ENCODE data around the gene NLGN1.

Gene NLGN1

DNA sequence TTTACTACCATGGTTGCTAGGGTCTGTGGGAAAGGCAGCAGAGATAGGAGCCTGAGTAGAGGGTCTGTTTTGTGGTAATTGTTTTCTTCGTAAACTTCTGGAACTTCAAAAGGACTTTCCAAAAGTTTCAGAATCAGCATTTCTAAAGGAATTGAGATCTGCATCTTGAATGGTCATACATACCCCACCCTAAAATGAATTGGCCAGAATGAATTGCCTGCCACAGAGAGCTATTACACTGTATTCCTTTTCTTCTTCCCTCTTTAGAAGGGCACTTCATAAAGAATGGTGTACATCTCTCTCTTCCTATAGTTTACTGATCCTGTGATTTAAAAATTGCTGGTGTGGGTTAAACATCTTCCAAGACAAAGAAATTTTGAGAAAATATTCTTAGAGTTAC lies 525.7 kb downstream of the NLGN1 start:
- no peak for DNase-seq

DNA sequence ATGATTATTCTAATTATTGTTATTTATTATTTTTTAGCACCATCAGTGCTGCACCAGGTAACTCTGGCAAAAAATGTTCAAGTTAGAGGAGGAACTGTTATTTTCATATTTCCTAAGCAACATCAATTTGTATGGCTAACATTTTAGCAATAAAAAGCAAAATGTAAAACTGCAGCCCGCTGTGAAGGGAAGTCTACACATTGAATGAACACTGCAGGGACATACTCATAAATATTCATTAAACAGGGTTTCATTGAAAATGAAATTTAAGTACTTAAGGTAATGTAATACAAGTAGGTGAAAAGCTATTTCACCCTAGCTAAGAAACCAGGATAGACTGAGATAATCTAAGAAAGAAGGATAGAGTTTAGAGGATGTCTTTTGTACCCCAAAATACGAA lies 532.7 kb downstream of the NLGN1 start:
- no peak for DNase-seq

DNA sequence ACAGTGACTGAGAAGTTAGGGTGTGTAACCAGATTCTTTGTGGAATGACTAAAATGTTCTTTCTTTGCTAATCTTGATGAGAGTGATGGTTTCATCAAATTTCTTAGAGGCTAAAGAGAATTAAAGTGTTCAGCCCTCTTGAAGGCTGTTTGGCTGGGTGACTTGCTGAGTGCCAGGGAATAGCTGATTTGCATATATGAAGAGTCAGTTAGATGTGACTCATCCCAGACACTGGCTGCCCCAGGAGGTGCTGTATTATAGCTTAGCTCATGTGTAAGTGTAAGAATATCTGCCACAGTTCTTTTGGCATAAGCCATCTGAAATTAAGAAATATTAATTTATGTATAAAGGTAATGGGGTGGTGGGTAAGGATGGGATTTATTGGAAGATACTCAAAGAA lies 535.1 kb downstream of the NLGN1 start:
- DNase-seq, result peak; percentile 62

DNA sequence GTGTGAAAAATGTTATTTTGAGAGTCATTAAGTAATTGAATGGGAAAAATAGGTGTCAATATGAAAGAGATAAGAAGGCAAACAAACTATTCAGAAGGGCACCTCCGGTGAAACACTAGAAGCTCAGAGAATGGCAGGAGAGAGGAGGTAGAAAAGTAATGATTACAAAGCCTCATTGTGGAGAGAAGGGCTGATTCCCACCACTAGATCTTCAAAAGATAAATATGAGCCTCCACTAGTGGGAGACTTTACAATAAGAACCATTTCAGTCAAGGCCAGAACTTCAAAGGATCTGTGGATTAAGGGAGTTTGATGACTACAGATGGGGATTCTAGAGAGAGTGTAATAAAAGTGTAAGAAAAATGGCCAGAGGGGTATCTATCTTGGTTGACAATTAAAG lies 535.6 kb downstream of the NLGN1 start:
- no peak for DNase-seq

DNA sequence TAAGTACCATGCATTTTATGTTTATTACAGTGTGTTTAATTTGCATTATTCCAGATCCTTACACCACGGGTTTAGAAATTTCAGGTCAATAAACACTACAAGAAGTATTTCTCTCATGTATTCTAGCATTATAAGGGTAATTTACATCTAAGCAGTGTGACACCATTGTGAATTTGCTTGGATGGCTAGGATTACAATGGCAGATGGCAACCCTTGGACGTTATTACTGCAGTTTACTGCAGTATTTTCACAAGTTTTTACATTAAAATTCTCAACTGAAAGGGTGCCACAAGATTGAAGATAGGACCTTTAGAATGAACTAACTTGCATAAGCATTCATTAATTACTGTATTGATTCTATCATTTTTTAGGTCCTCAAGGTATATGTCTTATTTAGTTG lies 538.8 kb downstream of the NLGN1 start:
- no peak for DNase-seq

DNA sequence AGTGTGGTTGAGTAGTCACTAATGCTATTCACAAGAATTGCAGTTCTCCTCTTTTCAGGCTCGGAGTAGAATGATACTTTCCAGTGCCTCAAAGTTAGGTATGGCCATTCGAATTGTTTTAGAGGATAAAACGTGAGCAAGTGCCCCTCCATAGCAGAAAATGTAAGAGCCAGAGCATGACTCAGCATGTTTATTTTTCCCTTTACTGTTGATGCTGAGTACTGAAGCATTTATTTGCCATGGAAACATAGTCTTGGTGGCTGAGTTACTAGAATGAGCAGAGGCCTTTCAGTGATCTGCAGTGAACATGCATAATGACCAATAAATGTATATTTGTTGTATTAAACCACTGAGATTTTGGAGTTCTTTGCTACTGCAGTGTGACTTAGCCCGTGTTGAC lies 540.6 kb downstream of the NLGN1 start:
- peak; percentile 12 for DNase-seq

DNA sequence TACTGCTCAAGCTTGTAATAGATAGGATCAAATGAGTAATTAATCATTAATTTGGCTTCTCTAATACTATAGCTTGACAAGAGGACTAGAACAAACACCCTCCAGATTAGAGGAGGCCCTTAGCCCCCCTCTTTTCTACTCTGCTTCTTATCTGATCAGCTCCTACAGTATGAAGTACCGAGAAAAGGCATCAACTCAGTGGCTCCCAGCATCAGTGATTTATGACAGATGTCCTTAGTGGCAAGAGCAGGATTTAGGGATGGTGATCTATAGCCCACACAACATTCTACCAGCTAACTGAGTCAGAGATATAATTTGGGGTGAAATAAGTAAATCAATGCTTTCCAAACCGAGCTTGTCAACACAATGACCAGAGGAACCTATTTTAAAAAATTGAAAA lies 541.1 kb downstream of the NLGN1 start:
- no peak for DNase-seq

DNA sequence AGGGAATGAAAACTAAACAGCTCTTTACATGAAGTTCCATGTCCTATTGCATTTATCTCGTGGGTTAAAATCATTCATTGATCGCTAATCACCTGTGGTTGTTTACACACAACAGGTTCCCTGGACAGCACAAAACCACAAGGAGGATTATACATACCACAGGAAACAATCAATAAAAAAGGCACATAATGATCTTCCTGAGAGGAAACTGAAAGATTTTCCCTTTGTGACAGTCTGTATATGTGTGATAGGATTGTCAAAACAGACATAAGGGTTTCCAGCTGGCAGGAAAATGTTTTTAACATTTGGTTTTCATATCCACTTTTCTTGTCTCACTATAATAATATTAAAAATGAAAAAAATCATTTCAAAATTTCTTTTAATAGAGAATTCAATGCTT lies 541.8 kb downstream of the NLGN1 start:
- DNase-seq, result no peak

DNA sequence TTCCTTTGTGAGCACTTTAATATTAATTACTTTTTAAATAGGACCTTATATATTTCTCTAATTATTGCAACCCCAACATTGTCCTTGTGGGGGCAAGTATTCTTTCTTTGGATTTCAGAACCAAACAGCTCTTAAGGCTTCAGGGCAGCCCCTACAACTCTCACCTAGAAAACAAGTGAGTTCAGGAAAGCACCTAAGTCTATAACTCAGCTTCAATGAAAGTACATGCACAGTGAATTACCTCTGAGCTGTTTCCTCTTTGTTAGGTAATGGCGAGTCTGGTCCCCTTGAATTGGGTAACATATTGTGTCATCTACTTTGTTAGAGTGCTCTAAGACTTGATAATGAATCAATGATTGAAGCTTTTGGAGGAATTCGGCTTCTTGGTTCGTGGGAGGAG lies 545.7 kb downstream of the NLGN1 start:
- DNase-seq, result no peak

DNA sequence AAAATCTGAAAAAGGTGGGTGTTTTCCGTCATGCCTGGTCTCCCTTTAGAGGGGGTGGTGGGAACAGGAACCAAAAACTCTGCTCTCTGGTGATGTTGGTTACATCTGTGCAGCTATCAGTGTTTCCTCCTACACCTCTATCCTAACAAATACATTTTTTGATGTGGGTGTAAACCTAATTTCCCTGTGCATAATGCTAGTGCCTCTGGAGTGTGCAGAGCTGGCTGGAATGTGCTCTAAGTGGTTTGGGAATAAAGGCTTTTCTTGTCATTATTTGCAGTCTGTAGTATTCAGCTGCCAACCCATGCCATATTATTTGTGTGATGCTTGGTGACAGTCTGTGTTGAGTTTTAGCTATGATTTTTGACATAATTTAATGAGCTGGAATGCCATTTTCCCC lies 547.6 kb downstream of the NLGN1 start:
- DNase-seq, result no peak

DNA sequence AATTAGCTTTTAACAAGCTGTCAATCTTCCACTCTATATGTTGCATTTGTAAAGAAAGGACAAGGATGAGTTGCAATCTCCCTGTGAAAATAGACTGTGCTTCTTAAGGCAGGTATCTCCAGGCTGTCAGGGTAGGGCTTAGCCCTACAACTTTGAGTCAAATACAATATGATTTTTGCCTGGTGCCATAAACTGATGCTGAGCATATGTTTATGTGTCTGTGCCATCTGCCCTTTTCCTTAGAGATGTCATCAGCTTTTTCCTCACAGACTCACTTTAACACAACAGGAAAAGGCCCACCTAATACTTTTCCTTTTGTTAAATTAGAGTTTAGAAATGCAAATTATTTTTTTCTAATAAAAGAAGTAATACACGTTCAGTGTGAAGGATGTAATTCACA lies 548.3 kb downstream of the NLGN1 start:
- DNase-seq, result no peak

DNA sequence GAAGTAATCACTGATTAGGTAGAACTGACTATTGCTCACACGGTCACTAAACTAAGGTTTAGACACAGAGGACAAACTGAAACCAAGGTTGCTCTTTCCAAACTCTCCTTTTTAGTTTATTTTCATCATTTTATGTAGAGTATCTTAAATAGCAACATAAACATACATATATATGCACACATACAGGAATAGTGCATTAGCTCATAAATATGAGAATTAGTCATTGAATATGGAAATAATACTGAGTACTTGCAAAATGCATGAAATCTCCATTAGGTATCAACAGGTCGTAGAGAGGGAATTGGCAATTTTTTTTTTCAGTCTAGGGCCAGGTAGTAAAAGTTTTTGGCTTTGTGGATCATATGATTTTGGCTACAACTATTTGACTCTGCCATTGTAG lies 557.1 kb downstream of the NLGN1 start:
- DNase-seq, result no peak

DNA sequence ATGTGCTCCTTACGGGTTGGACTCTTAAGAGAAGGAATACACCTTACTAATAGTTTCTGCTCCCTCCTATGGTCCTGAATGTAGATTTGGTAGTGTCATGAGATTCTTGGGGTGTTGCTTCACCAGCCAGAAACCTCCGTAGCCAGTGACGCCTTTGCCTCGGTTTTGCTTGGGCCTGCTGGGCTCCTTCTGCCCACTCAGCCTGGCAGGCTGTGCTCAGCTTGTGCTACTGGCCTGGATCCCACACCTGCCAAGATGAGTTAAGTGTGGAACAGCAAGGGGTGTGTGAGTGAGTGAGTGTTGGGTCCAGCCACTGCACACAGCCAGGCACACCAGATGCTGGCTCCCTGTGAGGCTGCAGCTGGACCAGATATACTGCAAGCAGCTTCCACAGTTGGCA lies 560.1 kb downstream of the NLGN1 start:
- DNase-seq, result no peak

DNA sequence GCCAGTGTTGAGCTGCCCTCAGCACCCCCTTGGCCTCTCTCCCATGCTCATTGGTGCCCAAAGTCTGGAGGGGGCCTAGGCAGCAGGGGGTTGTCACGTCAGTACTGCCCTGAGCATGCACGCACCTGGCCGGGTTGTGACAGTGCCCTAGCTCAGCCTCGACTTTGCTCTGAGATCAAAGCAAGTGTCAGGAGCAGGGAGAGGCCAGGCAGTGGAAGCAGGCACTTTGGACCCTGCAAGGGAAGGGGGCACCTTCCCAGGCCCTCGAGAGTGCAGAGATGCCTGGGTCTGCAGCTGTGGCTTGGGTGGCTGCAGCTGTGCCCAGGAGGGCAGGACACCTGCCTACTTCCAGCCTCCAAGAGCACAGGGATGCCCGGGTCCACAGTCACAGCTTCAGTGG lies 561.3 kb downstream of the NLGN1 start:
- no peak for DNase-seq

DNA sequence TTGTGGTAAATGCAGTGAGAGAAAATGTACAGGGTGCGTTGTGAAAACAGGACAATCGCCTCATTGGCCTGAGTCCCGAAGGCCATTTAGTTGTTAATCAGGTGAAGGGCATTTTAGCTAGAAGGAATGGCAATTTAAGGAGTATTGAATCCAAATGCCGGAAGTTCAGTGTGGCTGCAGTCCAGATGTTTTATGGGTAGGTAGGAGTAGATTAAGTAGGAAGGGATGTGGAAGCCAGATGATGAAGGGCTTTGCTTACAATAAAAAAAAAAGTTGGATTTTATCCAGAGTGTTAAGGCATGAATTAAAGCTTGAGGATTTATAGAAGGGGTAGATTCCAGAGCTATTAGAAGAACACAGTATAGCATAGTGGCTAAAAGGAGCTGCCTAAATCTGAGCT lies 572.7 kb downstream of the NLGN1 start:
- DNase-seq, result no peak

DNA sequence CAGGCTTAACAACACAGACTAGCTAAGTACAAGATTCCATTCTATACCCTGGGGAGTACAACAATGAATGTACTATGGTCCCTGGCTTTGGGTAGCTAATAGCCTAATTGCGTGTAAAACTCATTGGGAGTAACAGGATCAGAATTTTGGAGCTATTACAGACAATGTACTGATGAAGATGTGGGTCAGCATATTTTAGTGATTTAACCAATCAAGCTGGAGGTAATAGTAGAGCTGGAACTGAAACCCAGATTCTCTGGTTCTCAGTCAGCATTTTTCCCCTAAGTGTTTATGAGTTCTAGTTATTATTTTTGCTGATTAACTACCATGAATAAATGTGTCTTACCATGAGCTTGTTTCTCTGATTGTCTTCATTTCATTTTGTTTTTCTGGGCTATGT lies 578.7 kb downstream of the NLGN1 start:
- DNase-seq, result no peak

DNA sequence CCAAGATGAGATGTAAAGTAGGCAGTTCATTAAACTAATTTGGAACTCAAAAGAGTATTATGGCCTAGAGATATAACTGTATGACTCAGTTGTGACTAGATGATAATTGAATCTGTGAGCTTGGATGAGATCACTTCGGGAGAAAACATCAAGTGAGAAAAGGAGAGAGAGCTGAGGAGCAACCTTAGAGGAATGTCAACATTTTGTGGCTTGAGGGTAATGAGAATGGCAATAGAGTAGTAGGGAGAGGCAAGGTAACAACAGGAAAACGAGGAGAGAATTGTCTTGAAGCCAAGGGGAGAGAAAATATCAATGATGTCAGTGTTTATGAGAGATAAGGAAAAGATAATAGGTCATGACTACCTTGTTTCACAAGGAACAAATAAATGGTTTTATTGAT lies 580.2 kb downstream of the NLGN1 start:
- DNase-seq, result peak; percentile 14

DNA sequence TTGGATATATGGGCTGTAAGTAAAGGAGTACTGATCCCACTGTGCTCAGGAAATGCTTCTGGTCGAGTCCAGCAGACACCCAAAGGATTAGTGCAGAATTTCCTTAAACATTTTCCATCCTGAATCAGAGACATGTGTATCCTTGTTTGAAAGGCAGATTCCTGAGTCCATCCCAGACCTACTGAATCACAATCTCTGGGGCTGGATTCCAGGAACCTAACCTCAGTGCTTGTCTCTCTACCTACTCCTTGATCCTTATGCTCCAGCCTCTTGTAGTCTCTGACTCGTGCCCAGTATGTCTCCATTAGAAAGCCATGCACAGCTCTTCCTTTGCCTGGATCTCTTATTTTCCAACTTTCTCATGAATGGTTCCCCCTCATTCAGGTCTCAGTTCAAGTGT lies 585.8 kb downstream of the NLGN1 start:
- peak; percentile 25 for DNase-seq

DNA sequence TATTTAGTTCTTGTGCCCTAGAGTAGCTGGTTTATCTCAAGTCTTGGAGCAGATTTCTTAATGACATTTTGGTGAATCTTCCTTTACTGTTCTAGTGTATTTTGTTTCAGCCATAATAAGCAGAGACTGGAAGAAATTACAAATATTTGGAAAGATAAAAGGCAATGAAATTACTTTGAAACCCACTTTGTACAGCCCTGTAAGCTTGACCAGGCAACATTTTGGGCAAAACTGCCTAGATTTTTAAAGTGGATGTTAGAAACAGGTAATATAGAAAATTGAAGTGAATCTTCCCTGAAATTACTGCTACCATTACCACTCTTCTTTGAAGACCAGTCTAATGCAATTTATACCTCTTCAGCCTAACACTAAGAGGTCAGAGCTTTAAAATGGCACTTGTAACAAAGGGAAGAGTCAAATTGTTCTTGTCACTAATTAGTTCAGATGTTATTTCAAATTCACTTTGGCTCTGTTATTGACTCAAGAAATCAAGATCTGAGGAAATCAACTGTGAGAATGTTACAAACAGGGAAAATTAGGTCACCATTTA lies 589.4 kb downstream of the NLGN1 start:
- no peak for DNase-seq

DNA sequence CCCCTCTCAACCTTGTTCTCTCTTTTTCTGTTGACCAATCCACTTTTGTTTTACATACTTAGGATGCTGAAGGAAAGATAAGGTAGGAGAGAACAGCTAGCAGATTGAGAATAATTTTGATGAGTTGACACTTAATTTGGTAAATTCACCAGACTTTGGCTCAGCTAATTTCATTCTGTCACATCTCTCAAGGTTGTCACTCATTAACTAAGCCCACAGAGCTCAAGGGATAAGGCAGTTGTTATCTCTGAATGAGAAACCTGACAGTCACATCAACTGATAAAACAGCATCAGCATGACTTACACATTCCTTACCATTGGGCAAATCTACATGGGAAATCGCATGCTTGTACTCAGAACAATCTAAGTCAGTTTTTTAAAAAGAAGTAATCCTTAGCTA lies 591.4 kb downstream of the NLGN1 start:
- no peak for DNase-seq

DNA sequence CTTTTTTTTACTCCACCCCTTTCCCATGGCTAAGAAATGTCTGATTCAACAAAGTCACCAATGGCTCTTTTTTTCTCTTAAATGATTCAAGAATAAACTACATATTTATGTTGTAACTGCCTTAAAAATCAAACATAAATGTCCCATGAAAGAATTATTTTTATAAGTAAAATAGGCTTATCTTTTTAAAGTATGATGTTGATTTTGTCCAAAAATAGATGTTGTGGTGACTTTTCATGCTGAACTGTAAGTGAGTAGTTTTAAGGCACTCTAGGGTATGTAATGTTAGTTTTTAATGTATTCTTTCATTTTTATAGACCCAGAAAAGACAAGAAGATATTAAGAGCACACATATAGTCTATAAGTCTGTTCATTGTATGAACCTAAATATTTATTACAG lies 594.9 kb downstream of the NLGN1 start:
- DNase-seq, result no peak

DNA sequence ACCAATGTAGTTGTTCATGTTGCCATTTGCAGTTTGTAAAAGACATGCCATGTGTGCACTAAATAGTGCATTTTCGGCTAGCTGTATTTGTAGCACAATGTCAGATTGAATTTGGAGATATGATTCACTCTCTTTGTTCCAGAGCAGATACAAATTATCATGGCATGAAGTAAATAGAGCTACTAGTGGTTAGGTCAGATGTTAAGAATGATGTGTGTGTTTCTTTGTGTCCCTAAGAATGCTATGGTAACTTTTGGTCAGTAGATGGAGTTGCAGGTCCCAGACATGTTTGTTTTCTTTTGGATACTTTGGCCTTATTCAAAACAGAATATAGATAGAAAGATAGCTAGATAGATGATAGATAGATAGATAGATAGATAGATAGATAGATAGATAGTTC lies 595.8 kb downstream of the NLGN1 start:
- peak; percentile 64 for DNase-seq

DNA sequence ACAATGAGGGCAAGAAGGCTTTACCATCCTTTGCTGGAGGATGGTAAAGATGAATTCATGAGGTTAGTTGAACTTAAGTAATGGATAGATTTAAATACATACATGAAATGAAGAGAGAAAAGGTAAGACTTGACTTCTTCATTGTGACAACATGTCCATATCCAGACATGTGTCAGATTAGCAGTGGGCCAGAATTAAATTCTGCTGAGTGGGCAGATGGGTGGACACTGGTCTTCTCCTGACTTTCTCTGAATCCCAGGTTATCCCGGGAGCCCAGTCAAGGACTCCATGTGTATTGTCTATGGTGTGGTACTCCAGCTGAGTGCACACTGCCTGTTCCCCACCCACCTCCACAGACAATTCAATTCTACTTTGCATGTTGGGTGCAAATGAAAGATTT lies 603.1 kb downstream of the NLGN1 start:
- DNase-seq, result no peak

DNA sequence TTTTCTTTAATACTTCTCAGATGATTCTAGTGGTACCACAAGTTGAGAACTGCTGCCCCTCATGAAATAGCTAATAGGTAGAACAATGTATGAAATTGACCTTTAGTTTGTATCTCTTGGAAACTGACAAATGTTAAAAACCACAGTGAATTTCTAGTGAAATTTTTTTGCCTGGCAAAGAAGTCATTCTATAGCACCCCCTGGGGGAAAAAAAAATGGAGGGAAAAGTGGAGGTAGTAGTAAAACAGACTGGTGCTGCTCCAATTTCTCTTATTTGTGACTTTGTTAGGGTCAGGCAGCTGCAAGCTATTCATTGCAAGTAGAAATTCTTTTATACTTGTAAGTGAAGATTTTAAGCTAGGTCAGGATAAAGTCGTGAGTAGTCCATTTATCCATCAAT lies 605.0 kb downstream of the NLGN1 start:
- DNase-seq, result no peak

DNA sequence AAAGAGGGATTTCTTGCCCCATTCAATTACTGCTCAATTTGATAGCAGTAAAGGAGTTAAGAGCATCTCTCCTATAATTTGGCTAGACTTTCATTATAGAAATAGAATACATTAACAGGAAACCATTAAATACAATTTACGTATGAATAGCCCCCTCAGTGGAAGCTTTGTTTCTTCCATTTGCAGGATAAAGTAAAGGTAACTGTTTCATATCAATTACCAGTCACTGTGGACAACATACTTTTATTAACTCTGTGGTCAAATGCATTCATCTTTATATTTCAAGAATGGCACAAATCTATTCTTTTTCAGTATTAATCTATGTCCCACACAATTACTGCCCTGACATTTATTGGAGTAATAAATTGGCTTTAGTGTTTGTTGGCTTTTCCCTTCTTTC lies 613.4 kb downstream of the NLGN1 start:
- DNase-seq, result no peak

DNA sequence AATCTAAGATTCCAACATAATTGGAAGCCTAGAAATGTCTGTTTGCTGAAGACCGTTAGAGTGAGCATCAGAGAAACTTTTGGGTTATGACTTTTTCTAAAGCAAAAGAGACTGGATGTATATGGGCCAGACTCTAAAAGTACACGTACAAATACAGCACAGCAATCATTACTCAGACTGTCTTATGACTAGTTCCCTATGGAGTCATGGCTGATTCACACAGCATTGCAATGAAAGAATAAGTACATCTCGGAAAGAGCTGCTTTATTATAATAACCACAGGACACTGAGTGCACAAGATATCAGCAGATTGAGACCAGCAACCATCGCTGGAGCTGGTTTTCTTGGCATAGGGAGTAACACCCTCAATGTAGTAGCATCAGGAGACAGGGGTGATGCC lies 618.6 kb downstream of the NLGN1 start:
- peak; percentile 92 for DNase-seq

Data from HCEC 1CT (cell line).